GM19240 (cell line): ENCODE results near the gene RRP1B.
A peak's percentile ranks its signal among the peaks of the same experiment; 100 is the strongest.
"Not testable (repeated sequence)": the region's sequence is repeated elsewhere in the genome, so short reads cannot be mapped to it uniquely, and the experiment has no call there.

Experiments used
- DNase-seq: peaks from one replicate; pipeline ENCODE4 v3.0.0; 2011; ENCODE audit warnings: low spot score; ENCODE audit not compliant: insufficient read length

The RRP1B gene

GRCh38 chr21:43697758-43698643 is 38.6 kb downstream of the RRP1B start:
- DNase-seq: no peak

DNA sequence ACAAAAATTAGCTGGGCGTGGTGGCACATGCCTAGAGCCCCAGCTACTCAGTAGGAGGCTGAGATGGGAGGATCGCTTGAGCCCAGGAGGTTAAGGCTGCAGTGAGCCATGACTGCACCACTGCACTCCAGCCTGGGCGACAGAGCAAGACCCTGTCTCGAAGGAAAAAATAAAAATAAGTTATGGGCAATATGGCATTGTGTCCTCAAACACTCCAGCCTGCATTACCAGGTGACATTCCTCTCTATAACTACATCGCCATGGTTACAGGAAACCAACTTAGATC is 40.1 kb downstream of the RRP1B start:
- not testable (repeated sequence) for DNase-seq

- no peak for DNase-seq
These were observed 40.7 kb downstream of the RRP1B start for GRCh38 chr21:43699933-43700599.

DNA sequence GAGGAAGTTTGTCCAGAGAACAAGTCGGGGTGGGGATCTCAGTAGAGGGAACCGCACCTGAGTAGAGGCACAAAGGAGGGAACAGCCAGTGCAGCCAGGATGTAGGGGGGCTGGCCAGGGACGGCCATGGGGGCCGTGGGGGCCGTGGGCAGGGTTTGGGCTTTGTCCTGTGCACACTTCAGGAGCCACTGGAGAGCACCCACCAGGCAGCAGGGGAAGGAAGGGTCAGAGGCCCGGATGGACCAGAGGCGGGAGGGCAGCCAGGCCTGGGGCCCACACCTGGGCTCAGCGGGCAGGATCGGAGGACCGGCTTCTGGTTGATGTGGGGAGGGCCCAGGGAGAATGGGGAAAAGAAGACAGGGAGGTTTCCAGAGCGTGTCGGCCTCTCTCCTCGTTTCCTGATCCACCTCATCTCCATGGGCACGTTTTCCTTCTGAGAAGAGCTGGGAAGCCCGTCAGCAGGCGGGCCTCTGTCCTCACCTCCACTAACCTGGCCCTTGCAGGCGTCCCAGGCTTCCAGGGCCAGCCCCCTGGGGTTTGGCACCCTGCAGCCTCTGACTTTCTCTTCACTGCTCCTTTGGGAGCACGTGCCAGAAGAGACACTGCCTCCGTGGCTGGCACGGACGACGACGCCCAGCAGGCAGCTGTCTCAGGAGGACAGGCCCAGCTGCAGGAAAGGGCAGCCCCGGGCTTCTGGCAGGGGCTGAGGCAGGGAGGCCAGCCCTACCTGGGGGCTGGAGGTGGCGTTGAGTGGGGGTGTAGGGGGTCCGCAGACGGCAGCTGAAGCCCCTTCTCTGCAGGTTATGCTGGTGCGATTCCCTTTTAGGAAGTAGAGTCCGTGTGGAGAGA is 42.8 kb downstream of the RRP1B start:
- no peak for DNase-seq

DNA sequence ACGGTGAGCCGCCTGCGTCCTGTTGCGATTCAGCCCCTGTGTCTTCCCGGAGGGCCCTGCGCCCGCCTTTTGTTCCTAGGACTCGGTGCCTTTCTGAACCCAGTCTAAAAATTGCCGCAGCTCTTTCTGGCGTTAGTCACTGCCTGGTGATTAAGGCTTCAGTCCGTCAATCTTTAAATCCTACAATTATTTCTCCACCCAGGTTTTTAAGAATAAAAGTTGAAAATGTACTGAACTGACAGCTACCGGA is 43.4 kb downstream of the RRP1B start:
- no peak for DNase-seq

- DNase-seq: no peak
These were observed 43.9 kb downstream of the RRP1B start for GRCh38 chr21:43703035-43703880.

DNA sequence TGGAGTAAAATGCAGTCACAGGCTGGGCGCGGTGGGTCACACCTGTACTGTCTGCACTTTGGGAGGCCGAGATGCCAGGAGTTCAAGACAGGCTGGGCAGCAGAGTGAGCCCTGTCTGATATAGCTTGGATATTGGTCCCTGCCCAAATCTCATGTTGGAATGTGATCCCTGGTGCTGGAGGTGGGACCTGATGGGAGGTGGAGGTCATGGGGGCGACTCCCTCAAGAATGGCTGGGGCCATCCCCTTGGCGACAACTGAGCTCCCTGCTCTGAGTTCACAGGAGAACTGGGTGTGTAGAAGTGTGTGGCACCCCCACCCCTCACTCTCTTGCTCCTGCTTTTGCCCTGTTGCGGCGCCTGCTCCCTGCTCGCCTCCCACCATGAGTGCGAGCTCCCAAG is 48.1 kb downstream of the RRP1B start:
- DNase-seq: no peak

GRCh38 chr21:43708745-43709381 is 49.5 kb downstream of the RRP1B start:
- DNase-seq: no peak

DNA sequence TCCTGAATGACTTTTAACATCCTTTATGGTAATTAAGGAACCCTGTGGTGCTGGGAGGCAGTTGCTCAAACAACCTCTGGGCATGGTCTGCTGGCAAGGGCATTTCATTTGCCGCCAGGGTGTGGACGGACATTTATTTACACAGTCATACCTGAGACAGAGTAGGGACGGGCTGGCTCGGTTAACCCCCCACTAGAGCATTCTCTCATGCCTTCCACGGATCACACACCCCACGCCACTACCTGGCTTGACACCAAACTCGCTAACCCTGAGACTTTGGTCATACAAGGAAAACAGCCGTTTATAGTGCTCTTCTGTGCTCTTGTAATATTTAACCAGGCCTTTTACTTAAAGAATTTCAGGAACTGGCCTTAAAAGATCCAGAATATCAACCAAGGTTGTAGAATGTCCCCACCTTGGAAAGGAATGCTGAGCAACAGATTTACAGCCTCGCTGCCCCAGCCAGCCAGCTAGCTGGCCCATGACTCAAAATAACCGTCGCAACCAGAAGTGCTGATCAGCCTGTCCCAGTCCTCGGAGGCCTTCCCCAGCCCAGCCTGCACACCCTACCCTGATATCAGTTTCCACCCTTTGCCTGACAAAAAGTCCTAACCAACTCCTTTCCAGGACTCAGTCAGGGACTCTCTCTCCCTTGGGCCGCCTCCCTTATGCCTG is 53.0 kb downstream of the RRP1B start:
- no peak for DNase-seq

GRCh38 chr21:43713123-43713522 is 53.8 kb downstream of the RRP1B start:
- DNase-seq: not testable (repeated sequence)

GRCh38 chr21:43716376-43717165 is 57.2 kb downstream of the RRP1B start:
- peak; percentile 39 for DNase-seq

DNA sequence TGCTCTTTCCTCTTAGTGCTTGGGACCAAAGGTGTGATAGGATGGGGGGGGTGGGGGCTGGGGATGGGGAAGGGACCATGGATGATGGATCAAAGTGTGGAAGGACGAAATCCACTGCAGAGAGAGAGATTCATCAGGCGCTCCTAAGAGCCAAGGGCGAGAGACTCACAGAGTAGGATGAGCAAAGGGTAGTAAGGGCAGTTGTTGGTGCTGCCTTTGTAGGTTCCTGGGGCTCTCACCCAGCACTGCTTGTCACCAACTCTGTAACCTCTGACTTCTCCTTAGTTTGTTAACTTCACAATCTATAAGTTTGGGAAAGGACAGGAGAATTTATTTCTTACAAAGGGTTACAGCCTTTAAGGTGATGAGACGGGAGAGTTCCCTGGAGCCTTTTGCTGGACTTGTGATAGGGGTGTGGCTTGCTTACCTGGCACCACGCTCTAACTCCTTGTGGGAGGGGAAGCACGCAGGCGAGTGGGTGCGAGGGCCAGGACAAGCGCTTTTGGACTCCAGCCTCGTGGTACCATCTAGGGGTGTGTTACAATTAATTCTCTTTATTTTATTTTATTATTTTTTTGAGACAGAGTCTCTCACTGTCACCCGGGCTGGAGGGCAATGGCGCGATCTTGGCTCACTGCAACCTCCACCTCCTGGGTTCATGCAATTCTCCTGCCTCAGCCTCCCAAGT is 58.0 kb downstream of the RRP1B start:
- DNase-seq: no peak

- DNase-seq: no peak
These were observed 58.9 kb downstream of the RRP1B start for GRCh38 chr21:43717967-43718871.

DNA sequence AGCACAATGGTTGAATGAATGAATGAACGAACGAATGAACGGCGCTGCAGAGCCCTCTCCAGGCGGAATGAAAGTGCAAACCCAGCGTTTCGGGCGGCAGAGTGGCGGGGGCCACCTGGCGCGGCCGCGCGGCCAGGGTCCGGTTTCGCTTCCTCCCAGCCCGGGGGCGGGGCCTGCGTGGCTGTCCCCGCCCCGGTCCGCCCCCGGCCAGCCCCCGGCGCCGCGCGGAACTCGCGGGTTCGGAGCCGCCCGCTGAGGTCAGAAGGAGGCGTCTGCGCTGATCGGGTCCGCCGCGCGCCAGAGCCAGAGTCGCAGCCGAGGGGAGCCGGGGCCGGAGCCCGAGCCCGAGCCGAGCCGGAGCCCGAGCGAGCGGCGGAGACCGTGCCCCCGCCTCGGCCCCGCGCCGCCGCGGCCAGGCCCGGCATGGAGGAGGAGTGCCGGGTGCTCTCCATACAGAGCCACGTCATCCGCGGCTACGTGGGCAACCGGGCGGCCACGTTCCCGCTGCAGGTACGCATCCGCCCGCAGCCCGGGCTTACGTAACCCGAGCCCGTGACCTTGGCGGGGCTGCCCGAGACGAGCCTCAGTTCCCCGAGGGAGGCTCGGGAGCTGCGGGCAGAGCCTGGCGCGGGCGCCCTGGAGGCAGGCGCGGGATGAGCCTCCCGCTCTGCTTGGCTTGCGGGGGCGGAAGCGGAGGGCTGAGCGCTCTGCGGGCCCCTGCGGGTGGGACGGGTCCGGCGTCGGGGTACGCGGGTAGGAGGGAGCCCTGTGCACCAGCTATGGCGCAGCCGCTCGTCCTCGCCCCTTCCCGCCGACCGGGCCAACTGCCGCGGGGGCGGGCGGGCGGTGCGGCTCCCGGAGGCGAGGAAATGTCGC is 59.8 kb downstream of the RRP1B start, which contains the start of gene PDXK:
Gene PDXK, plus strand, starts transcription at position 258 of the 876 bp plus-strand sequence. Its CDS starts 166 bp downstream, at position 424.
- DNase-seq: peak; percentile 61

DNA sequence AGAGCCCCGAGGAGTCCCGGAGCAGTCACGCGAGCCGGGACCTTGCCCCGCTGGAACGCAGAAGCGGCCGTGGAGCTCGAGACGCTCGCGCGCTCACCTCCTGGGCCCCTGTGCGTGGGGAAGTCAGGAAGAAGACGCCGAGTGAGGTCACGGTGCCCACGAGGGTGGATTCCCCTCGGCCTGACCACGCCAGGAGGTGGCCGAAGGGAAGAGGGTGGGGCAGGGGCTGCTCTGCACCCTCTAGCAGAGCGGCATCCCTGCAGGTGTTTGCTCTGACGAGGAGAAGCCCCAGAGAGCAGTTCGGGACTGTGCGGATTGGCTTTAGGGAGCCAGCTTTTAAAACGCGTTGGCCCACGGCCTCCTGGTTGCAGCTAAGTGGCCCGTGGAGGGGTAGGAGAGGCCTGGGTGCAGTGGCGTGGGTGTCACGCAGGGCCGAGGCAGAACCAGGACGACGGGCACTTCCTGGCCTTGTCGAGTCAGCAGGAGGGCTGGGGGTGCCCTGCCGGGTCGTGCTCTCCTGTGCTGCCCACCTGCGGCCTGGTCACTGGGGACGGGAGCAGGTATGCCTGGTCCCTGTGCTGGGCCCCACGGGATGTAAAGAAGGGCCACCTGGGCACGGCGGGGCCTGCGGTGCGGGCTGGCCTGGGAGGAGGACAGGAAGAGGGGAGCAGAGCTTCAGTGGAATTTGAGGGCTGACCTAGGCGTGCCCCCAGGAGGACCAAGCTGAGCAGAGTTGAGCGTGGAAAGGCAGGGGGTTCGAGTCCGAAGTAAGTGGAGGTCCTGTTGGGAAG is 60.6 kb downstream of the RRP1B start:
- no peak for DNase-seq

DNA sequence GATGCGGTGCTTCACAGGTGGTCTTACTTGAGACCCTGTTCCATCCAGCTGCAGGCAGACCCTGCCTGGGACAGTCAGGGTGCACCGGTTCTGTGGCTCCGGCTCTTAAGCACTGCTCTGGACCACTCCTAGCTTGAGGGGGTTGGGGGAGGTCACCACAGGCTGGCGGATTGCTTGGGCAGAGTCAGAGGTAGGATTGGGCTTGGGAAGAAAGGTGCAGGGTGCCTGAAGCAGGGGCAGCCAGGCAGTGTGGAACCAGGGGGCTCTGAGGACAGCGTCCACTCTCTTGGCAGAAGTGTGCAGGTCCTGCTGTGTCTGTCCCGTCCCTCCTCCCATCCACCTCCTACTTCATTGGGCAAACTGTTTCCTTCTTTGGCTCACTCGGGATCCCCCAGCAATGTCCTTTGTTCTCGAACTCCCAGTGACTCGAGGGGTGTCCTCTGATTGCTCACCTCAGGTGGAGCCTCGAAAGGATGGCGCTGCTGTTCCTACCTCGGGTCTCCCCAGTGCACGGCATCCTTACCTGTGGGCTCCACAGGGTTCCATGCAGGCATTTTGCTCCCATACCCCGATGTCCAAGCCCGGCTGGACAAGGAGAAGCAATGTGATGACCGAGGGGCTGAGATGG is 61.3 kb downstream of the RRP1B start:
- no peak for DNase-seq
